ENCODE data around the gene S100A3. TPM values are rescaled to one million over a fixed set of nuclear protein-coding genes. Genes with fewer than 3 reads are reported as not detected.
"Not testable (repeated sequence)": the region's sequence is repeated elsewhere in the genome, so short reads cannot be mapped to it uniquely, and the experiment has no call there.

The S100A3 gene
- total and polyA plus RNA-seq, 4 donors, result not detected

GRCh38 chr1:153522353-153523048 is 26.6 kb downstream of the S100A3 start:
- 78% methylated on average over 14 of the region's 14 CpGs for WGBS
- H3K9me3 ChIP-seq (ENCODE audit: control insufficient read depth in 4 of 4, low read length in 3 of 4); H3K4me1 ChIP-seq (ENCODE audit: control insufficient read depth in 4 of 4, insufficient read depth in 4 of 4, low read length in 3 of 4); DNase-seq (ENCODE audit: low spot score); H3K27me3 ChIP-seq (ENCODE audit: control insufficient read depth in 4 of 4, insufficient read depth in 4 of 4, low read length in 3 of 4); H3K9ac ChIP-seq (ENCODE audit: low read depth in 1 of 2, low read length in 2 of 2); H3K4me3 ChIP-seq (ENCODE audit: low read depth in 1 of 3, low read length in 3 of 3); H3K36me3 ChIP-seq (ENCODE audit: control insufficient read depth in 4 of 4, insufficient read depth in 3 of 4, low read depth in 1 of 4, low read length in 3 of 4); H3K27ac ChIP-seq (ENCODE audit: low read depth in 1 of 2, low read length in 2 of 2): not testable (repeated sequence)

GRCh38 chr1:153521808-153522207 is 27.2 kb downstream of the S100A3 start:
- H3K4me3 ChIP-seq (ENCODE audit: low read depth in 1 of 3, low read length in 3 of 3); H3K9me3 ChIP-seq (ENCODE audit: control insufficient read depth in 4 of 4, low read length in 3 of 4); H3K9ac ChIP-seq (ENCODE audit: low read depth in 1 of 2, low read length in 2 of 2); DNase-seq (ENCODE audit: low spot score); H3K4me1 ChIP-seq (ENCODE audit: control insufficient read depth in 4 of 4, insufficient read depth in 4 of 4, low read length in 3 of 4); H3K36me3 ChIP-seq (ENCODE audit: control insufficient read depth in 4 of 4, insufficient read depth in 3 of 4, low read depth in 1 of 4, low read length in 3 of 4); H3K27ac ChIP-seq (ENCODE audit: low read depth in 1 of 2, low read length in 2 of 2); H3K27me3 ChIP-seq (ENCODE audit: control insufficient read depth in 4 of 4, insufficient read depth in 4 of 4, low read length in 3 of 4): not testable (repeated sequence)
- 97% methylated on average over 37 of the region's 37 CpGs for WGBS

DNA sequence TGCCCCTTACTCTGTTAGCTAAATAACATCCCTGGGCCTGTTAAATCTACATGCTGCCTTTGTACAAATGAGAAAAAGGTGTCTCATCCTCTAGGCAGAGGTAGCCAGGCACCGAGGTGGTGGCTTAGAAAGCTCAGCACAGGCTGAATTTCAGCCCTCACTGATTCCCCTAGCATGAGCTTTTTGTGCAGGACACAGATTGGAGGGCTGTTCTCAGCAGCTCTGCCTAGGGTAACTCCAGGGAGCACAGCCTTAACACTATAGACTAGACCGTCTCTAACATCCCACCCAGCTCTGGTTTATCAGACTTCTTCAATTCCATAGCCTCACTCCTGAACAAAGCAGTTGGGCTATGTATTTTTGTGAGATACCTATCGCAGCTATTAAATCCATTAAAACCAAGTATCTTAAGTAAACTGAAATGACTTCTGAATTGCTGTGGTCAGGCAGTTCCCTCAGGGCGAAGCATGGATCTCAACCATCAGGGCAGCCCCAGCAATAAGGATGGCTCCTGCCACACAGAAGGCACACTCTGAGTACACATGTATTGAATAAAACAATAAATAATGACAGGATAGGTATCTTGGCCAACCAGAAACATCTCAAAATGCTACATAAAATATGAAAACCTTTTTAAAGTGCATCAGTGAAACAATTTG is 28.1 kb downstream of the S100A3 start:
- Histone ChIP-seq H3K9me3 (ENCODE audit: control insufficient read depth in 4 of 4, low read length in 3 of 4) (no peaks in the 10 kb centered on the region), H3K4me1 (ENCODE audit: control insufficient read depth in 4 of 4, insufficient read depth in 4 of 4, low read length in 3 of 4) (peaks cover 0 to 1% (median 0%) of the 10 kb centered on the region in 4 donors), H3K4me3 (ENCODE audit: low read depth in 1 of 3, low read length in 3 of 3) (no peak overlapping the region), H3K27ac (ENCODE audit: low read depth in 1 of 2, low read length in 2 of 2) (no peak overlapping the region), H3K9ac (ENCODE audit: low read depth in 1 of 2, low read length in 2 of 2) (no peak overlapping the region), H3K36me3 (ENCODE audit: control insufficient read depth in 4 of 4, insufficient read depth in 3 of 4, low read depth in 1 of 4, low read length in 3 of 4) (no peaks in the 10 kb centered on the region), H3K27me3 (ENCODE audit: control insufficient read depth in 4 of 4, insufficient read depth in 4 of 4, low read length in 3 of 4) (no peaks in the 10 kb centered on the region)
- WGBS, result 92% methylated on average over 4 of the region's 4 CpGs
- no peak for DNase-seq (ENCODE audit: low spot score)
- TF ChIP-seq EGR1 (IDR thresholded peaks at IDR 0.05; ENCODE audit: low read depth in 2 of 2), result no peak
- no peak for TF ChIP-seq FOXA1 (IDR thresholded peaks at IDR 0.05)
- TF ChIP-seq, protein P1, sequence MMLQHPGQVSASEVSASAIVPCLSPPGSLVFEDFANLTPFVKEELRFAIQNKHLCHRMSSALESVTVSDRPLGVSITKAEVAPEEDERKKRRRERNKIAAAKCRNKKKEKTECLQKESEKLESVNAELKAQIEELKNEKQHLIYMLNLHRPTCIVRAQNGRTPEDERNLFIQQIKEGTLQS (IDR thresholded peaks at IDR 0.05), result no peak
- no peak for TF ChIP-seq REST (IDR thresholded peaks at IDR 0.05)
- TF ChIP-seq NR2F2 (IDR thresholded peaks at IDR 0.05), result no peak

GRCh38 chr1:153520137-153520691 is 28.8 kb downstream of the S100A3 start:
- 73% methylated on average over 5 of the region's 5 CpGs for WGBS

More at GRCh38 chr1:153520137-153520691, 28.8 kb downstream of the S100A3 start:
- H3K9me3 ChIP-seq (ENCODE audit: control insufficient read depth in 4 of 4, low read length in 3 of 4); H3K4me3 ChIP-seq (ENCODE audit: low read depth in 1 of 3, low read length in 3 of 3); DNase-seq (ENCODE audit: low spot score); H3K9ac ChIP-seq (ENCODE audit: low read depth in 1 of 2, low read length in 2 of 2); H3K27ac ChIP-seq (ENCODE audit: low read depth in 1 of 2, low read length in 2 of 2); H3K4me1 ChIP-seq (ENCODE audit: control insufficient read depth in 4 of 4, insufficient read depth in 4 of 4, low read length in 3 of 4); H3K27me3 ChIP-seq (ENCODE audit: control insufficient read depth in 4 of 4, insufficient read depth in 4 of 4, low read length in 3 of 4); H3K36me3 ChIP-seq (ENCODE audit: control insufficient read depth in 4 of 4, insufficient read depth in 3 of 4, low read depth in 1 of 4, low read length in 3 of 4): not testable (repeated sequence)
